Stimulated activated CD4-positive, alpha-beta T cell treated with anti-CD3 and anti-CD28 coated beads, Interleukin-12 subunit alpha, Interleukin-12 subunit beta, amount 100 ng/mL, for 48 hours (primary cell): Measurements from ENCODE around the gene BEAN1.

Source experiments
- DNase-seq, 3 donors: peaks; one replicate each; pipeline ENCODE4 v3.0.0-alpha.2; 2020; ENCODE audit warnings: low read depth in 2 of 3, low spot score in 1 of 3

BEAN1 gene

GRCh38 chr16:66418165-66418962 lies 8.7 kb upstream of the BEAN1 start:
- DNase-seq: no peak

GRCh38 chr16:66419527-66419926 lies 7.6 kb upstream of the BEAN1 start:
- no peak for DNase-seq

GRCh38 chr16:66420396-66420795 lies 6.7 kb upstream of the BEAN1 start:
- no peak for DNase-seq

- no peak for DNase-seq
Measured at GRCh38 chr16:66421891-66422290, 5.2 kb upstream of the BEAN1 start.

GRCh38 chr16:66422366-66422765 lies 4.7 kb upstream of the BEAN1 start:
- DNase-seq: no peak

GRCh38 chr16:66423177-66423576 lies 3.9 kb upstream of the BEAN1 start:
- no peak for DNase-seq

GRCh38 chr16:66425651-66426050 lies 1.4 kb upstream of the BEAN1 start:
- DNase-seq: no peak

GRCh38 chr16:66426112-66427035 lies 721 bp upstream of the BEAN1 start:
- DNase-seq: no peak

- no peak for DNase-seq
Measured at GRCh38 chr16:66427871-66428681, 981 bp downstream of the BEAN1 start.

- DNase-seq: no peak
Measured at GRCh38 chr16:66428682-66429251, 1.7 kb downstream of the BEAN1 start.

- DNase-seq: no peak
Measured at GRCh38 chr16:66429290-66429962, 2.3 kb downstream of the BEAN1 start.

- no peak for DNase-seq
Measured at GRCh38 chr16:66430214-66430613, 3.1 kb downstream of the BEAN1 start.

GRCh38 chr16:66431760-66432159 lies 4.7 kb downstream of the BEAN1 start:
- DNase-seq: no peak

- no peak for DNase-seq
Measured at GRCh38 chr16:66432429-66432828, 5.3 kb downstream of the BEAN1 start.

GRCh38 chr16:66434619-66435430 lies 7.7 kb downstream of the BEAN1 start:
- DNase-seq: no peak

GRCh38 chr16:66435896-66436295 lies 8.8 kb downstream of the BEAN1 start:
- DNase-seq: no peak

GRCh38 chr16:66437391-66437945 lies 10.4 kb downstream of the BEAN1 start:
- DNase-seq: no peak

GRCh38 chr16:66438536-66438935 lies 11.4 kb downstream of the BEAN1 start:
- no peak for DNase-seq

- no peak for DNase-seq
Measured at GRCh38 chr16:66439051-66439730, 12.1 kb downstream of the BEAN1 start.
